HG02970 (cell line): ENCODE data around the gene RPS13.
"Not testable (repeated sequence)": the region's sequence is repeated elsewhere in the genome, so short reads cannot be mapped to it uniquely, and the experiment has no call there.

Experiments
- ATAC-seq: cut with Tn5 transposase; IDR thresholded peaks from one replicate; pipeline ENCODE4 v1.9.1; 2021; ENCODE audit warnings: mild to moderate bottlenecking, moderate library complexity, moderate number of reproducible peaks; ENCODE audit not compliant: unreplicated experiment, low FRiP score

The RPS13 gene

DNA sequence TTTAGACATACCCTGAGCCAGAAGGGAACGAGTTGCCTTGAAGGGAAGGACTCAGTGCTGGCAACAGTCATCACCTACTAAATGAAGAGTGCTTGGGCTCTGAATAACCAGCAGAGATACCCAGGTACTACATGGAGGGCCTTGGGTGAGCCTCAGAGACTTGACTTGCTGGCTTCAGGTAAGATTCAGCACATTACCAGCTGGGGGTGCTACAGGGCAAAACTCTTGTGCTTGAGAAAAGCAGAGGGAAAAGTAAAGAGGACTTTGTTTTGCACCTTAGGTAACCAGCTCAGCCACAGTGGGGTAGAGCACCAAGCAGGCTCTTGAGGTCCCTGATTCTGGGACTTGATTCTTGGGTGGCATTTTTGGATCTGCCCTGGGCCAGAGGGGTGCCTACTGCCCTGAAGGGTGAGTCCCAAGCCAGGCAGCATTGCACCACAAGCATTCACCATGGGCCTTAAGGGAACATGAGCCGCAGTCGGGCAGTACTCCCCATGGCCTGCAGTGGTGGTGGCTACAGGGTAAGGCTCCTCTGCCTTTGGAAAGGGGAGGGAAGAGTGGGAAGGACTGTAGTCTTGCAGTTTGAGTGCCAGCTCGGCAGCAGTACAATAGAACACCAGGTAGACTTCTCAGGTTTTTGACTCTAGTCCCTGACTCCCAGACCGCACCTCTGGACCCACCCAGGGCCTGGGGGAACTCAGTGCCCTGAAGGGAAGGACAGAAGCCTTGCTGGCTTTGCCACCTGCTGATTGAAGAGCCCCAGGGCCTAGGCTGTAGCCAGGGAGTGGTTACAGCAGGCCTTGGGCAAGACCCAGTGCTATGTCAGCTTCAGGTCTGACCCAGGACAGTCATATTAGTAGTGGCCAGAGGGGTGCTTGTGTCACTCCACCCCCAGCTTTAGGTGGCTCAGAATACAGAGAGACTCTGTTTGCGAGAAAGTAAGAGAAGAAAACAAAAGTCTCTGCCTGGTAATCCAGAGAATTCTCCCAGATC lies 40.5 kb downstream of the RPS13 start:
- ATAC-seq, result no peak

DNA sequence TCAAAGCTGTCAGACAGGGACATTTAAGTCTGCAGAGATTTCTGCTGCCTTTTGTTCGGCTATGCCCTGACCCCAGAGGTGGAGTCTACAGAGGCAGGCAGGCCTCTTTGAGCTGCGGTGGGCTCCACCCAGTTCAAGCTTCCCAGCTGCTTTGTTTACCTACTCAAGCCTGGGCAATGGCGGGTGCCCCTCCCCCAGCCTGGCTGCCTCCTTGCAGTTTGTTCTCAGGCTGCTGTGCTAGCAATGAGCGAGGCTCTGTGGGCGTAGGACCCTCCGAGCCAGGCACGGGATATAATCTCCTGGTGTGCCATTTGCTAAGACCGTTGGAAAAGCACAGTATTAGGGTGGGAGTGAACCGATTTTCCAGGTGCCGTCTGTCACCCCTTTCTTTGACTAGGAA lies 43.4 kb downstream of the RPS13 start:
- ATAC-seq, result not testable (repeated sequence)

- no peak for ATAC-seq
These were observed 50.9 kb downstream of the RPS13 start for GRCh38 chr11:17026487-17027082.

GRCh38 chr11:17024924-17025323 lies 52.5 kb downstream of the RPS13 start:
- no peak for ATAC-seq
